ENCODE measurements around the gene AP1S3.
A peak's percentile ranks its signal among the peaks of the same experiment; 100 is the strongest.
"Not testable (repeated sequence)": the region's sequence is repeated elsewhere in the genome, so short reads cannot be mapped to it uniquely, and the experiment has no call there.

Gene AP1S3

GRCh38 chr2:223797811-223798721 lies 39.3 kb downstream of the AP1S3 start:
- no peak for DNase-seq

GRCh38 chr2:223797037-223797436 lies 40.3 kb downstream of the AP1S3 start:
- no peak for DNase-seq

- DNase-seq: no peak
These were observed 48.0 kb downstream of the AP1S3 start for GRCh38 chr2:223789423-223789822.

GRCh38 chr2:223788826-223789225 lies 48.6 kb downstream of the AP1S3 start:
- DNase-seq: no peak

DNA sequence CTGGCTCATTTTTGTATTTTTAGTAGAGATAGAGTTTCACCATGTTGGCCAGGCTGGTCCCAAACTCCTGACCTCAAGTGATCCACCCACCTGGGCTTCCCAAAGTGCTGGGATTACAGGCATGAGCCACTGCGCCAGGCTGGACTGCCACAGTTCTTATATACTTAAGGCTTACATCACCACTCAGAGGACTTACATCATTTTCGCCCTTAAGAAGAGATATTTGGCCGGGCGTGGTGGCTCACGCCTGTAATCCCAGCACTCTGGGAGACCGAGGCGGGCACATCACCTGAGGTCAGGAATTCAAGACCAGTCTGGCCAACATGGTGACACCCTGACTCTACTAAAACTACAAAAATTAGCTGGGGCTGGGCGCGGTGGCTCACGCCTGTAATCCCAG lies 49.3 kb downstream of the AP1S3 start:
- DNase-seq: not testable (repeated sequence)

DNA sequence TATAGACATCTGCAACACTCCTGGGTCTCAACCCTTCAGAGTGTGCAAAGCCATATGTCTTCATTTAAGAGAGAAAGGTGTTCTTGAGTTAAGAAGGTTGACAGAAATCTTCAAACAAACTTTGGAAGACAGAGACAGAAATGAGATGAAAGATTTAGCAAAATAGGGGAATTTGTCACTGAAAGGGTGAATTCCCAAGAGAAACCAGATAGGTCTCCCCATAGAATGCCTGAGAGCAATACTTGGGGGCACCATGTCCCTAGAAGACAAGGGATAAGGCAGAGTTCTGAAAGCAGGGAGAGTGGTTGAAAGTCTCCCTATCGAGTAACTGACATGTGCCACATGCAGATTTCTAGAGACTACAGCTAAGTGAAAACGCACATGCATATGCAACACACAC lies 50.0 kb downstream of the AP1S3 start:
- no peak for DNase-seq

DNA sequence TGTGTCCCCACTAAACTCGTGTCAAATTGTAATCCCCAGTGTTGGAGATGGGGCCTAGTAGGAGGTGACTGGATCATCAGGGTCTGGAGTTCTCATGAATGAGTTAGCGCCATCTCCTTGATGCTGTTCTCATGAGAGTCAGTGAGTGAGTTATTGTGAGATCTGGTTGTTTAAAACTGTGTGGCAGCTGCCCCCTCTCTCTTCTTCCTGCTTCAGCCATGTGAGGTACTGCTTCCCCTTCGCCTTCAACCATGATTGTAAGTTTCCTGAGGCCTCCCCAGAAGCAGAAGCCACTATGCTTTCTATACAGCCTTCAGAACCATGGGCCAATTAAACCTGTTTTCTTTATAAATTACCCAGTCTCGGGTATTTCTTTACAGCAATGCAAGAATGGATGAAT lies 50.4 kb downstream of the AP1S3 start:
- DNase-seq: no peak

DNA sequence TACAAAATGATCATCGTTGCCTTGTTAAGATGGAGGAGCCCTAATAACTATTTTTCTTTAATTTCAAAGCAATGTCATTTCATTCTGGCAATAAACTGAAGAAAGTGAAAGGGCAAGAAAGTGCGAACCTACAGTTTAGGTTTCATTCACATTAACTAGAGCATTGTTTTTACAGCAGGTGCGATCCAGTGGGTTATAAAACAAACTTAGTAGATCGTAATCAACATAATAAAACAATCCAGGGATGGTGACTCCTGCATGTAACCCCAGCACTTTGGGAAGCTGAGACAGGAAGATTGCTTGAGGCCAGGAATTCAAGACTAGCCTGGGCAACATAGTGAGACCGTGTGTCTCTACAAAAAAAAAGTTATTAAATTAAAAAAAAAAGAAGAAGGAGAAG lies 51.1 kb downstream of the AP1S3 start:
- no peak for DNase-seq

- no peak for DNase-seq
These were observed 53.1 kb downstream of the AP1S3 start for GRCh38 chr2:223784221-223784772.

DNA sequence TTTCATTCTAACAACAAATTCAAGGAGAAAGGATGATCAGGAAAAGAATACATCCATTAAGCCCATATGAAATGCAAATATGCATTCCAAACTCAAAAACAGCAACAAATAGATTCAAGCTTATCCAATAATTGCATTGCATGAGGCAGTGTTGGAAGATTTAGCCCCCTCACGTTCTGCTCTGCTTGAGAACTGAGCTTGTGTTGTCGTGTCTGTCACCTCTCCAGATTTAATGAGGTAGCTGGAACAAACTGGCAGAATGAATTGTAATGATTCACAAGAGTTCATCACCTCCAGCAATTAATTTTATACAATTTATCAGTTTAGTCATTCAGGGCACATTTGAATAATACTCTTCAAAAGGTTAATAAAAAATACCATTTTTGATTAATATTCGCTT lies 54.8 kb downstream of the AP1S3 start:
- no peak for DNase-seq

DNA sequence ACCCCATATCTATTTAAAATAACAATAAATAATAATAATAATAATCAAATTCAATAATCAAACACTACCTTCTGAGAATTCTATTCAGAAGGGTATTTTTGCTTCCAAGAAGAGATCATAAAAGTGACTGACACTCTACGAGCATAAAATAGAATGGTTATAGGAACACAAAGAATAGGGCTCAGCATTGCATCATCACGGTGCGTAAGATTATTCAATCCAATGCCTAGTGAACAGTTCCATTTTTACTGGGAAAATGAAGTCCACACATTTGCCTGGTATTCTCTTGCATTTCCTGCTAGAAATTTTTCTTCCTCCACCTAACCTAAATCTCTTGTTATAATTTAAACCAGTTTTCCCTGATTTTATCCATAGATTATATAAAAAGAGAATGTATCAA lies 55.8 kb downstream of the AP1S3 start:
- DNase-seq: no peak

- peak; percentile 64 for DNase-seq
These were observed 57.5 kb downstream of the AP1S3 start for GRCh38 chr2:223779877-223780276.

DNA sequence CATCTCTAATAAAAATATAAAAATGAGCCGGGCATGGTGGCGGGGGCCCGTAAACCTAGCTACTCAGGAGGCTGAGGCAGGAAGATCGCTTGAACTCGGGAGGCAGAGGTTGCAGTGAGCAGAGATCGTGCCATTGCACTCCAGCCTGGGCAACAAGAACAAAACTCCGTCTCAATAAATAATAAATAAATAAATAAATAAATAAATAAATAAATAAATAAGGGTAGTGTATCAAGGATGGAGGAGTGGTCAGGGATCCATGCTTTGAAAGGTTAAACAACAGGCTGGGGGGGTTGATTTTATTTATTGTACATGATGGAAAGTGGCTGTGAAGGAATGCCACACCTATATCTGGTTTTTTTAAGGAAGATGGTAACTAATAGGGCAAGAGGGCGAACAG lies 63.2 kb downstream of the AP1S3 start:
- no peak for DNase-seq

GRCh38 chr2:223772363-223772762 lies 65.0 kb downstream of the AP1S3 start:
- DNase-seq: no peak

DNA sequence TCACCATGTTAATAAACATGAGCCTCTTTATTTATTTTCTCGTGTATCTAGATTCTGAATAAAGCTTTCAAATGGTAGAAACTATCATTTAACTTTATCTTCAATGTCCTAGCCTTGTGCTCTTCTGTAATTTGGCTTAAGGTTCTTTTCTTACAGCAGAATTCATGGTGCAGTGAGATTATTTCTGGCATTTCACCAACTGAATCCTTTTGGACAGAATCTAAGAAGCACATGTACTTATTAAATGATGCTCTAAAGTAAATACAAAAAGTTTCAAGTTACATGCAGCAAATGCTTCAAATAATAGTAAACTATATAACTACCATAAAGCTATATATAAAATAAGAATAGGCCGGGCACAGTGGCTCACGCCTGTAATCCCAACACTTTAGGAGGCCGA lies 65.9 kb downstream of the AP1S3 start:
- DNase-seq: no peak

DNA sequence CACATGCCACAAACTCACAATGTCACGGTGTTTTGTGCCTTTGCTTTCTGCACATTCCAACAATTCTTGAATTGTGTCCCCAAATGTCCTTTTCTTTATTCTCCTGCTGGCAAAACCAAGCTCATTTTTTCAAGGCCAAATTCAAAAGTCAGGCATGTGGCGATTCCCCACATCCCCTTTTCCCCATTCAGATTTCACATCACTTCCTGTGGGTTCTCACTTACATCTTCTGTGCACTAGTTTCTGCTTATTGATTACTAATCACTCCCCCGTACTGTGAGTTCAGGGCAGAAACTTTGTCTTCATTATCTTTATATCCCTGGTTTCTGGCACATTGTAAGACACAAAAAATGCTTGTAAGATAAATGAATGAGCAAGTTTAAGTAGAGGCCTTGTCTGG lies 69.2 kb downstream of the AP1S3 start:
- no peak for DNase-seq

DNA sequence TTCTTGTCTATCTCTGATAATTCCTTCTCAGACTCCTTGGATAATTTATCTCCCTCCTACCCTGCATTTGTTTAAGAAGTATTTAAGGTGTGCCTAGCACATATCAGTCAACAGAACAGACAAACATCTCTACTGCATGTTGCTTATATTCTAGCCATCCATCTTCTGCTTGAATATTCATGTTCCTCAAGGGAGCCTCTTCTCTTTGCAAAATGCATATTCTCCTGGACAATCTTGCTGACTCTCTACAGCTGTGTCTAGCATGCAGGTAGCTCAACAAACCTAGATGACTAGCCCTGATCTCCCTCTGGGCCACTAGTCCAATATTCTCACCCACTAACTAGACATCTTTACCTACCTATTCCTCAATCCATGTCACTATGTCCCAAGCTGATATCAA lies 70.0 kb downstream of the AP1S3 start:
- no peak for DNase-seq

DNA sequence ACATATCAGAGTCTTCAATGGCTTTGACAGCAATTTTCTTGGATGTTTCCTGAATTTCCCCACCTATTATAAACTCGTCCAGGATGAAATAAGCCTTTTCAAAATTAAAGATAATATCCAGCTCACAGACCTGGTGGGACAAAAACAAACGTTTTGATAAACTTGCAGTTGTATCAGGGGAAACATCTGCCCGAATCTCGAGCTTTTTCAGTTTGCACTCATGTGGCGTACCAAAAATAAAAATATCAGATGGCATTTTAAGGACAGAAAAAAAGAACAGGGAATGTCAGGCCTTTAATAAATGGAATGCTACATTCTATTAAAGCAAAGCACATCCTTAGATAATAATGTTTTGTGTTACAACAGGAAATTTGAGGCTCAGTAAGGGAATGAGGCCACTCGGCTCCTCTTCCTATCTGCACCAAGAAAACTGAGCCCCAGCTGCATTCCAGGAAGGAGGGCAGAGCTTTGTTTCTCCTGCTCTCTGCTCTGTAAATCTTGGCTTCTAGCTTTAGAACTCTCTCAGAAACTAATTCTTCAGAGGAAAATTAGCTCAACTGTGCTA lies 72.1 kb downstream of the AP1S3 start:
- no peak for DNase-seq

DNA sequence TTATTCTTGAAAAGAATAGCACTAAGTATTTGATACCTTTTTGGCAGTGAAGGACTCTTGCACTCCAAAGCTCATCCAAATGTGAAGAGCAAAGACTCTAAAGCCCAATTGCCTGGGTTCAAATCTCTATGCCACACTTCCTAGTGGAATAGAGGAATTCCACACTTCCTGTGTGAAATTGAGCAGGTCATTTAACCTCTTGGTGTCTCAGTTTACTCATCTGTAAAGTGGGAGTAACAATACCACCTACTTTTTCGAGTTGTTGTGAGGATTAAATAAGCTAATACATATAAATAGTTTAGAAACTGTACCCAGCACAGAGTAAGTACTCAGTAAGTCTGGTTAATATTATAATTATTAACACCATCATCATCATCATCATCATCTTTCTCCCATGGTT lies 72.6 kb downstream of the AP1S3 start:
- DNase-seq: no peak

- DNase-seq: no peak
These were observed 74.5 kb downstream of the AP1S3 start for GRCh38 chr2:223762853-223763252.

DNA sequence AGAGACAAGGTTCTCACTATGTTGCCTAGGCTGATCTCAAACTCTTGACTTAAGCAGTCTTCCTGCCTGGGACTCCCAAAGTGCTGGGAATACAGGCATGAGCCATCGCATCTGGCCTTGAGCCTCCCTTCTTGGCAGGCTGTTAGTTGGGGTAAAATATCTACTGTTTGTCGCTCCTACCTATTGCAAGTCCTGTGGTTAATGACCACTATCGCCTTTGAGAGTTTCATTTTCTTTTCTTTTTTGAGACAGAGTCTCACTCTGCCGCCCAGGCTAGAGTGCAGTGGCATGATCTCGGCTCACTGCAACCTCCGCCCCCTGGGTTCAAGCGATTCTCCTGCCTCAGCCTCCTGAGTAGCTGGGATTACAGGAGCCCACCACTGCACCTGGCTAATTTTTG lies 75.6 kb downstream of the AP1S3 start:
- not testable (repeated sequence) for DNase-seq

GRCh38 chr2:223760838-223761502 lies 76.4 kb downstream of the AP1S3 start:
- DNase-seq: peak; percentile 90

GRCh38 chr2:223759569-223760430 lies 77.6 kb downstream of the AP1S3 start:
- peak; percentile 58 for DNase-seq

All from islet precursor cell (in vitro differentiated cells).